Endothelial cell of umbilical vein (primary cell): Measurements from ENCODE around the gene MTCH2. TPM values are rescaled to one million over a fixed set of nuclear protein-coding genes. Genes with fewer than 3 reads are reported as not detected.

Experiments
- BruUV-seq: library from RNA; stranded (reverse); fragments of 400-500 nt; replicated peaks from 2 replicates; lab custom pipeline; 2021; lab: Mats Ljungman, UMichigan
- CTCF ChIA-PET: fragments of 300-600, 350-600 bp; sonication (Branson Sonifier 250); formaldehyde crosslinking; loops from one replicate; lab custom pipeline; 2021; ENCODE audit warnings: antibody characterized with exemption, inconsistent platforms; lab: Charles Lee
- POLR2A ChIA-PET: fragments of 300-600, 350-600 bp; sonication (Branson Sonifier 250); formaldehyde crosslinking; loops from one replicate; lab custom pipeline; 2021; ENCODE audit warnings: antibody characterized with exemption, inconsistent platforms; lab: Charles Lee
- DNase-seq: peaks from one replicate; pipeline ENCODE4 v3.0.0-alpha.2; 2011; ENCODE audit warnings: low read depth, low spot score
- FAIRE-seq: peaks from 2 replicates; lab custom pipeline; 2011; peaks lifted over from hg19 to GRCh38; lab: Jason Lieb, UNC
- H2AFZ ChIP-seq: 2 replicates; pipeline ENCODE4 v1.6.0; 2012; ENCODE audit warnings: low read depth, low read length, control low read depth, inconsistent platforms
- H3K27ac ChIP-seq: 2 replicates; pipeline ENCODE4 v1.5.1; 2011; ENCODE audit warnings: low read depth, mild to moderate bottlenecking, control low read depth, low read length, moderate library complexity; ENCODE audit not compliant: insufficient read depth
- H3K27me3 ChIP-seq, 2 experiments: 2 replicates each; pipeline versions ENCODE4 v1.6.0 to v1.6.1; 2011; ENCODE audit warnings: low read length in 2 of 2, mixed read lengths in 1 of 2; ENCODE audit not compliant: control insufficient read depth in 2 of 2, insufficient read depth in 2 of 2
- H3K36me3 ChIP-seq, 2 experiments: 2 replicates in 1 of 2; 3 replicates in 1 of 2; pipeline ENCODE4 v1.5.1; 2011; ENCODE audit warnings: low read length in 2 of 2, mild to moderate bottlenecking in 1 of 2, moderate library complexity in 1 of 2; ENCODE audit not compliant: control insufficient read depth in 2 of 2, insufficient read depth in 2 of 2; ENCODE audit errors: extremely low read depth in 1 of 2
- H3K4me1 ChIP-seq: 3 replicates; pipeline ENCODE4 v1.5.1; 2011; ENCODE audit warnings: mild to moderate bottlenecking, low read length; ENCODE audit not compliant: control insufficient read depth, insufficient read depth; ENCODE audit errors: extremely low read depth
- H3K4me2 ChIP-seq: 2 replicates; pipeline ENCODE4 v1.6.1; 2011; ENCODE audit warnings: low read length, control low read depth, mixed read lengths; ENCODE audit not compliant: insufficient read depth
- H3K4me3 ChIP-seq, 3 experiments: fragments of 200-600 bp in 1 of 3; sonication (generic), shearing (Covaris generic) in 1 of 3; replicated peaks in 1 of 3; 2 replicates each; pipeline ENCODE4 v1.5.1; 2011 to 2016; ENCODE audit warnings: control low read depth in 3 of 3, low read length in 3 of 3, mild to moderate bottlenecking in 2 of 3, inconsistent platforms in 1 of 3, low read depth in 1 of 3, moderate library complexity in 1 of 3; ENCODE audit not compliant: insufficient read depth in 1 of 3
- H3K79me2 ChIP-seq: 2 replicates; pipeline ENCODE4 v1.6.0; 2012; ENCODE audit warnings: low read length, inconsistent platforms; ENCODE audit not compliant: control insufficient read depth, insufficient read depth
- H3K9ac ChIP-seq: replicated peaks from 2 replicates; pipeline ENCODE3; 2011; ENCODE audit warnings: low read length, control low read depth; ENCODE audit not compliant: insufficient read depth; ENCODE audit errors: extremely low read depth
- H3K9me1 ChIP-seq: replicated peaks from 3 replicates; pipeline ENCODE4 v1.6.0; 2011; ENCODE audit warnings: mild to moderate bottlenecking, low read length; ENCODE audit not compliant: control insufficient read depth, insufficient read depth; ENCODE audit errors: extremely low read depth
- H3K9me3 ChIP-seq: replicated peaks from 2 replicates; pipeline ENCODE4 v1.5.1; 2012; ENCODE audit warnings: low read length, inconsistent platforms; ENCODE audit not compliant: control insufficient read depth, insufficient read depth
- H4K20me1 ChIP-seq: replicated peaks from 2 replicates; pipeline ENCODE3; 2011; ENCODE audit warnings: mild to moderate bottlenecking, low read length; ENCODE audit not compliant: control insufficient read depth, insufficient read depth; ENCODE audit errors: extremely low read depth
- CTCF ChIP-seq, 2 donors: IDR thresholded peaks; 1 replicate in 1 of 2; 2 replicates in 1 of 2; pipeline ENCODE4 v1.5.1; 2011; ENCODE audit warnings: low read length in 2 of 2, mild to moderate bottlenecking in 2 of 2, moderate library complexity in 2 of 2, control low read depth in 1 of 2, inconsistent platforms in 1 of 2, low read depth in 1 of 2; ENCODE audit not compliant: insufficient read depth in 1 of 2; ENCODE audit errors: extremely low read depth in 1 of 2
- EZH2 ChIP-seq: IDR thresholded peaks from 2 replicates; pipeline ENCODE4 v1.6.1; 2012; ENCODE audit warnings: borderline replicate concordance, low read depth, mild to moderate bottlenecking, moderate library complexity, low read length, inconsistent platforms; ENCODE audit not compliant: severe bottlenecking
- FOS ChIP-seq: IDR thresholded peaks from 2 replicates; pipeline ENCODE4 v1.6.1; 2011; ENCODE audit warnings: mild to moderate bottlenecking, low read length, moderate library complexity, borderline replicate concordance; ENCODE audit not compliant: insufficient read depth
- GATA2 ChIP-seq: IDR thresholded peaks from 2 replicates; pipeline ENCODE4 v1.7.0; 2011; ENCODE audit warnings: low read depth, mild to moderate bottlenecking, moderate library complexity, mixed read lengths, low read length; ENCODE audit not compliant: insufficient read length, insufficient read depth
- JUN ChIP-seq: IDR thresholded peaks from 2 replicates; pipeline ENCODE4 v1.6.1; 2011; ENCODE audit warnings: borderline replicate concordance, low read depth; ENCODE audit not compliant: insufficient read length, insufficient read depth
- MAX ChIP-seq: IDR thresholded peaks from 2 replicates; pipeline ENCODE4 v1.6.1; 2011; ENCODE audit not compliant: insufficient read depth, insufficient read length
- MYC ChIP-seq: IDR thresholded peaks from one replicate; pipeline ENCODE4 v1.6.1; 2011; ENCODE audit warnings: mild to moderate bottlenecking, low read depth, low read length
- POLR2A ChIP-seq: IDR thresholded peaks from 2 replicates; pipeline ENCODE4 v1.6.1; 2012; ENCODE audit warnings: low read depth, mild to moderate bottlenecking, control low read depth, low read length
- POLR2AphosphoS5 ChIP-seq: IDR thresholded peaks from 2 replicates; pipeline ENCODE4 v1.6.1; 2012; ENCODE audit warnings: low read depth, mild to moderate bottlenecking, control low read depth, low read length, moderate library complexity; ENCODE audit not compliant: insufficient read depth
- dilution Hi-C: fragments of 300-500 bp; cut with MboI; formaldehyde crosslinking; loops from one replicate; pipeline ENCODE4 v1.15.0; 2019; ENCODE audit warnings: low sequenced_read_pairs; ENCODE audit not compliant: extremely low pct_ligation_motif_present
- intact Hi-C: fragments of 100-400 bp; cut with micrococcal nuclease; formaldehyde crosslinking; loops from one replicate; pipeline ENCODE4 v1.10.0; 2022
- polyA plus RNA-seq, 4 experiments: library from polyadenylated mRNA; depleted of rRNA in 3 of 4; stranded (reverse) in 3 of 4; unstranded in 1 of 4; fragments of >200 nt; gene quantifications; 2 replicates each; pipeline versions ENCODE4 v1.2.1 to v1.2.3, GENCODE V29; 2011 to 2012; ENCODE audit warnings: missing spikeins in 1 of 4
- total RNA-seq: library from RNA; stranded (reverse); gene quantifications from 2 replicates; pipeline ENCODE4 v1.2.3, GENCODE V29; 2021

The MTCH2 gene
- total and polyA plus RNA-seq, 2 donors (not counting 3 experiments of a cell fraction or from before 2014, with no cell fraction given) = 138 to 144 TPM

DNA sequence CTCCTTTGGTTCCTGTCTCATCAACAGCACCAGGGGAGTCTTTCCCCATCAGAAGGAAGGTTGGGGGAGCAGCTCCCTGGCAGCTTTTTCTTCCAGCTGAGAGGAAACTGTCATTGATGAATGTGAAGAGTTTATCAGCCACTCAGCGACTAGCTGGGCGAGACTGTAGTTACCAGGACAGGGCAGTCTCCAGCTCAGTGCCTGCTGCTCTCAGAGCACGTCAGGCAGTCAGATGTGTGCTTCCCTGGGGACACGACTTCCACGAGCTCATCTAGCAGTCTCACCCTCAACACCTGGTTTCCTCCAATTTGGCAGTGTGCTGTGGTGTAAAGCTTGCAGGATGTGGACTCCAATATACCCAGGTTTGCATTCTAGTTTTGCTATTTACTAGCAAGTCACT lies 35.6 kb downstream of the MTCH2 start:
- FAIRE-seq (no peak), DNase-seq (no peak)
- Histone ChIP-seq H3K27me3 (peaks cover 0 to 3% of the 10 kb centered on the region in 2 experiments), H3K4me1 (no peaks in the 10 kb centered on the region), H3K4me3 (no peak overlapping the region), H3K36me3 (no peaks in the 10 kb centered on the region), H3K4me2 (no peak overlapping the region), H3K9ac (no peak overlapping the region), H3K79me2 (no peaks in the 10 kb centered on the region), H3K27ac (no peak overlapping the region), H2AFZ (no peak overlapping the region), H3K9me1 (no peaks in the 10 kb centered on the region), H4K20me1 (no peaks in the 10 kb centered on the region), H3K9me3 (no peaks in the 10 kb centered on the region)
- TF ChIP-seq POLR2AphosphoS5 = no peak
- TF ChIP-seq POLR2A = no peak
- no peak for TF ChIP-seq MAX
- TF ChIP-seq FOS = no peak
- TF ChIP-seq CTCF (IDR thresholded peaks at IDR 0.05; ENCODE audit: extremely low read depth in 1 of 2, insufficient read depth in 1 of 2, low read depth in 1 of 2, low read length in 2 of 2) = no peak
- TF ChIP-seq GATA2 = no peak
- no peak for TF ChIP-seq MYC
- TF ChIP-seq EZH2 = no peak
- no peak for TF ChIP-seq JUN
- ChIA-PET POLR2A (interaction anchor here (1.7 kb wide), 1 partner anchor 12 kb away, joined by 4 read pairs; the partner anchor contains the start of gene C1QTNF4), CTCF (interaction anchor here (1.7 kb wide), 1 partner anchor 10 kb away, joined by 12 read pairs; no protein-coding TSS in a partner anchor)
- BruUV-seq = no TSS peak
- intact Hi-C loops (no loop called here), dilution Hi-C loops (no loop called here)
